G401.6 (cell line): ENCODE measurements around the gene SLC29A3.
"Not testable (repeated sequence)": the region's sequence is repeated elsewhere in the genome, so short reads cannot be mapped to it uniquely, and the experiment has no call there.

Experiments used
- FAIRE-seq: peaks from 2 replicates; lab custom pipeline; 2012; peaks lifted over from hg19 to GRCh38; lab: Jason Lieb, UNC

The SLC29A3 gene

GRCh38 chr10:71319042-71319799, at the start of gene SLC29A3:
SLC29A3 (plus strand) TSS chr10:71319259; CDS start chr10:71319310, 51 bp downstream.
- FAIRE-seq, result no peak

- FAIRE-seq, result no peak
These were observed 49.5 kb upstream of the SLC29A3 start for GRCh38 chr10:71269301-71270288.

GRCh38 chr10:71270301-71271220, 48.5 kb upstream of the SLC29A3 start:
- no peak for FAIRE-seq

GRCh38 chr10:71271662-71272055, 47.4 kb upstream of the SLC29A3 start:
- FAIRE-seq, result no peak

GRCh38 chr10:71272056-71272771, 46.8 kb upstream of the SLC29A3 start:
- no peak for FAIRE-seq

- FAIRE-seq, result not testable (repeated sequence)
These were observed 46.1 kb upstream of the SLC29A3 start for GRCh38 chr10:71272974-71273373.

- no peak for FAIRE-seq
These were observed 45.6 kb upstream of the SLC29A3 start for GRCh38 chr10:71273506-71273905.

GRCh38 chr10:71274901-71275796, 43.9 kb upstream of the SLC29A3 start:
- FAIRE-seq, result no peak

GRCh38 chr10:71276873-71277272, 42.2 kb upstream of the SLC29A3 start:
- FAIRE-seq, result no peak

- FAIRE-seq, result no peak
These were observed 41.0 kb upstream of the SLC29A3 start for GRCh38 chr10:71277914-71278665.

GRCh38 chr10:71278691-71279588, 40.1 kb upstream of the SLC29A3 start:
- no peak for FAIRE-seq

- no peak for FAIRE-seq
These were observed 39.4 kb upstream of the SLC29A3 start for GRCh38 chr10:71279590-71280170.

- no peak for FAIRE-seq
These were observed 38.8 kb upstream of the SLC29A3 start for GRCh38 chr10:71280216-71280615.

GRCh38 chr10:71280825-71281224, 38.2 kb upstream of the SLC29A3 start:
- no peak for FAIRE-seq

- no peak for FAIRE-seq
These were observed 37.3 kb upstream of the SLC29A3 start for GRCh38 chr10:71281646-71282322.

GRCh38 chr10:71282323-71282680, 36.8 kb upstream of the SLC29A3 start:
- no peak for FAIRE-seq

- no peak for FAIRE-seq
These were observed 35.6 kb upstream of the SLC29A3 start for GRCh38 chr10:71283410-71283809.

- FAIRE-seq, result no peak
These were observed 35.2 kb upstream of the SLC29A3 start for GRCh38 chr10:71283876-71284275.
